ENCODE data around the gene CSF2. TPM values are rescaled to one million over a fixed set of nuclear protein-coding genes. Genes with fewer than 3 reads are reported as not detected.

CSF2 gene
- total and polyA plus RNA-seq, 2 of the 13 experiments (the other 11 are each of a cell fraction or from before 2014, with no cell fraction given), result not detected

DNA sequence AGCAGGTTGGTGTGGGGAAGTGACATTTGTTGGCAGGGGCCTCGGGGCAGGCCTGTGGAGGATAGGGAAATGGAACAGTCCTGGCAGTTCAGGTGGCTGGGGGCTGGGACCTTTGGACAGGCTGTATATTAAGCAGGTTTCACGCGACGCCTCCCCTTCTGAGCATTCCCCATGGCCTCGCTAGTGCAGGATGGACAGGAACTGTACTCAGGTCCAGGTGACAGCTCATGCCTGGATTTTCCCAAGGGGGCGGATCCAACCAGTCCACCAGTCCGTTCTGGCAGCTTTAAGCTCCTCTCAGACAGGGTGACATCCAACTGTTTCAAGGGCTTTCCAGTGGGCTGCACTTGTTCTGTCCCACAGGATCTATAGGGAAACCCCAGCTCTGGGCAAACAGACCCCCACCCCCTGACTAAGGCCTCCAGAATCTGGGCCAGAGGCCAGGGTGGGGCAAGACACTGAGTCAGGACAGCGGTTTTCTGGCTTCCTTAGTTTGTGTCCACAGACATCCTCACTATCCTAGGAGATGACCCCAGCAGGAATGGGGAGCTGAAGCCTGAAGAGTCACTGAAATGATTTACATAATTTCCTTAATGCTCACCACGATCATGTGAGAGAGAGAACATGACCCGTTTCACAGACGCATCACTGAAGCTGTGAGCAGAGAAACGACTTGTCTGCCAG is 20.9 kb downstream of the CSF2 start (continued):
- TF ChIP-seq HNF4G (IDR thresholded peaks at IDR 0.05; ENCODE audit: borderline replicate concordance, low read depth, low read length) (no peak), HNF4G (CRISPR knock-in tag; IDR thresholded peaks at IDR 0.05; ENCODE audit: borderline replicate concordance, low read depth) (no peak), ZNF883 (CRISPR knock-in tag; IDR thresholded peaks at IDR 0.05; ENCODE audit: not compliant biosample characterization) (no peak), ZNF672 (CRISPR knock-in tag; IDR thresholded peaks at IDR 0.05) (no peak), ZFYVE20 (CRISPR knock-in tag; IDR thresholded peaks at IDR 0.05; ENCODE audit: borderline replicate concordance, low read depth) (no peak), PRDM10 (CRISPR knock-in tag; IDR thresholded peaks at IDR 0.05; ENCODE audit: low read depth) (0 out of 2 replicates have a peak, but pooled peaks have one; percentile 64), GLI4 (CRISPR knock-in tag; IDR thresholded peaks at IDR 0.05; ENCODE audit: borderline replicate concordance) (no peak), SALL2 (CRISPR knock-in tag; IDR thresholded peaks at IDR 0.05) (no peak), ZNF34 (CRISPR knock-in tag; IDR thresholded peaks at IDR 0.05; ENCODE audit: borderline replicate concordance) (no peak), DBP (CRISPR knock-in tag; IDR thresholded peaks at IDR 0.05; ENCODE audit: not compliant biosample characterization) (no peak), RAD21 (CRISPR knock-in tag; IDR thresholded peaks at IDR 0.05) (no peak), TBX3 (IDR thresholded peaks at IDR 0.05; ENCODE audit: borderline replicate concordance) (no peak)
- TF ChIP-seq, protein P1, sequence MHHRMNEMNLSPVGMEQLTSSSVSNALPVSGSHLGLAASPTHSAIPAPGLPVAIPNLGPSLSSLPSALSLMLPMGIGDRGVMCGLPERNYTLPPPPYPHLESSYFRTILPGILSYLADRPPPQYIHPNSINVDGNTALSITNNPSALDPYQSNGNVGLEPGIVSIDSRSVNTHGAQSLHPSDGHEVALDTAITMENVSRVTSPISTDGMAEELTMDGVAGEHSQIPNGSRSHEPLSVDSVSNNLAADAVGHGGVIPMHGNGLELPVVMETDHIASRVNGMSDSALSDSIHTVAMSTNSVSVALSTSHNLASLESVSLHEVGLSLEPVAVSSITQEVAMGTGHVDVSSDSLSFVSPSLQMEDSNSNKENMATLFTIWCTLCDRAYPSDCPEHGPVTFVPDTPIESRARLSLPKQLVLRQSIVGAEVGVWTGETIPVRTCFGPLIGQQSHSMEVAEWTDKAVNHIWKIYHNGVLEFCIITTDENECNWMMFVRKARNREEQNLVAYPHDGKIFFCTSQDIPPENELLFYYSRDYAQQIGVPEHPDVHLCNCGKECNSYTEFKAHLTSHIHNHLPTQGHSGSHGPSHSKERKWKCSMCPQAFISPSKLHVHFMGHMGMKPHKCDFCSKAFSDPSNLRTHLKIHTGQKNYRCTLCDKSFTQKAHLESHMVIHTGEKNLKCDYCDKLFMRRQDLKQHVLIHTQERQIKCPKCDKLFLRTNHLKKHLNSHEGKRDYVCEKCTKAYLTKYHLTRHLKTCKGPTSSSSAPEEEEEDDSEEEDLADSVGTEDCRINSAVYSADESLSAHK (CRISPR knock-in tag; IDR thresholded peaks at IDR 0.05; ENCODE audit: borderline replicate concordance), result no peak
